Spleen (tissue), 3 donors: ENCODE results near the gene EVI5.

ENCODE experiments used
- POLR2A ChIP-seq, 3 donors: fragments of 450-650 bp; IDR thresholded peaks; one replicate each; pipeline ENCODE4 v1.5.1; 2017; ENCODE audit warnings: antibody characterized with exemption in 3 of 3, mild to moderate bottlenecking in 1 of 3
- POLR2AphosphoS5 ChIP-seq, 3 donors: sonication (generic); formaldehyde crosslinking; IDR thresholded peaks; one replicate each; pipeline ENCODE4 v1.5.1; 2017; ENCODE audit warnings: antibody characterized with exemption in 3 of 3

DNA sequence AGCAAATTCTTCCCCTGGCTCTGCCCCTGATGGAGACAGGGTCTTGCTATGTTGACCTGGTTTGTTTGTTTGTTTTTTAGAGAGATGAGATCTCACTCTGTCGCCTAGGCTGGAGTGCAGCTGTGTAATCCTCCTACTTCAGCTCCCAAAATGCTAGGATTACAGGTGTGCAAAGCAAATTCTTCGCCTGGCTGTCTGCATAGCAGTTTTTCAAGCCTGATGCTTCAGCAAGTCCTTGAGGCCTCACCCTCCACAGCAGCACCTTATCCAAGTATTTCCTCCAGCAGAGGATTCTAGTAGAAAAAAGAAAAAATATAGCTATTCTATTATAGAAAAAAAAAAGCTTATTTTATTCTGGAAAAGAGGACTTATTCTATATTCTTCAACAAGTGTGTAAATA lies 31.8 kb upstream of the EVI5 start:
- TF ChIP-seq POLR2A (IDR thresholded peaks at IDR 0.05), result no peak
- TF ChIP-seq POLR2AphosphoS5 (IDR thresholded peaks at IDR 0.05), result no peak
